H1 (cell line): ENCODE measurements around the gene FLRT1. TPM values are rescaled to one million over a fixed set of nuclear protein-coding genes. Genes with fewer than 3 reads are reported as not detected.

Experiments
- CTCF ChIA-PET: fragments of 300-600 bp; sonication (Branson Sonifier 250); formaldehyde crosslinking; loops from one replicate; lab custom pipeline; 2021; ENCODE audit not compliant: partially characterized antibody; lab: Charles Lee
- POLR2A ChIA-PET: fragments of 300-600 bp; sonication (Branson Sonifier 250); formaldehyde crosslinking; loops from one replicate; lab custom pipeline; 2021; ENCODE audit warnings: inconsistent platforms; ENCODE audit not compliant: partially characterized antibody; lab: Charles Lee
- DNase-seq, 2 experiments: peaks; one replicate each; pipeline versions ENCODE4 v3.0.0 to v3.0.0-alpha.2; 2010 to 2022; ENCODE audit warnings: low spot score in 2 of 2, low read depth in 1 of 2, mixed read lengths in 1 of 2
- FAIRE-seq: peaks from 2 replicates; lab custom pipeline; 2011; peaks lifted over from hg19 to GRCh38; lab: Jason Lieb, UNC
- H2AFZ ChIP-seq: 2 replicates; pipeline ENCODE4 v1.8.1; 2012; ENCODE audit warnings: low read length, inconsistent platforms
- H2AK5ac ChIP-seq: 2 replicates; pipeline ENCODE4 v1.6.1; 2013; ENCODE audit warnings: low read depth, low read length
- H2BK120ac ChIP-seq: replicated peaks from 2 replicates; pipeline ENCODE3; 2013; ENCODE audit warnings: low read depth, low read length, inconsistent platforms
- H2BK12ac ChIP-seq: 2 replicates; pipeline ENCODE4 v1.6.1; 2013; ENCODE audit warnings: low read depth, low read length
- H2BK15ac ChIP-seq: 2 replicates; pipeline ENCODE4 v1.6.1; 2013; ENCODE audit warnings: low read length
- H2BK20ac ChIP-seq: 2 replicates; pipeline ENCODE4 v1.6.1; 2013; ENCODE audit warnings: low read length
- H2BK5ac ChIP-seq: 2 replicates; pipeline ENCODE4 v1.6.1; 2013; ENCODE audit warnings: low read depth, low read length
- H3K14ac ChIP-seq: 2 replicates; pipeline ENCODE4 v1.6.1; 2013; ENCODE audit warnings: inconsistent platforms; ENCODE audit not compliant: insufficient read length
- H3K18ac ChIP-seq: 2 replicates; pipeline ENCODE4 v1.6.1; 2013; ENCODE audit warnings: low read length; ENCODE audit errors: extremely low read depth
- H3K23ac ChIP-seq: 2 replicates; pipeline ENCODE4 v1.6.1; 2013; ENCODE audit warnings: inconsistent platforms; ENCODE audit not compliant: insufficient read length
- H3K23me2 ChIP-seq: 2 replicates; pipeline ENCODE4 v1.6.1; 2013; ENCODE audit warnings: low read depth, low read length
- H3K27ac ChIP-seq: 2 replicates; pipeline ENCODE4 v1.6.1; 2011; ENCODE audit warnings: low read depth, low read length, inconsistent platforms
- H3K27me3 ChIP-seq, 4 experiments: replicated peaks in 1 of 4; 1 replicate in 1 of 4; 2 replicates in 3 of 4; pipeline versions ENCODE4 v1.6.1 to v1.8.1; 2011 to 2013; ENCODE audit warnings: low read length in 3 of 4, mild to moderate bottlenecking in 3 of 4, inconsistent platforms in 2 of 4, mixed read lengths in 2 of 4, moderate library complexity in 1 of 4; ENCODE audit not compliant: control insufficient read depth in 3 of 4, insufficient read depth in 3 of 4; ENCODE audit errors: extremely low read depth in 1 of 4
- H3K36me3 ChIP-seq, 4 experiments: 2 replicates each; pipeline versions ENCODE4 v1.6.1 to v1.8.1; 2011 to 2013; ENCODE audit warnings: mild to moderate bottlenecking in 4 of 4, low read length in 3 of 4, moderate library complexity in 2 of 4, control low read depth in 1 of 4, inconsistent platforms in 1 of 4; ENCODE audit not compliant: insufficient read depth in 4 of 4, control insufficient read depth in 2 of 4
- H3K4ac ChIP-seq: replicated peaks from 2 replicates; pipeline ENCODE3; 2013; ENCODE audit warnings: low read length, low read depth, mixed read lengths, inconsistent platforms; ENCODE audit not compliant: insufficient read length
- H3K4me1 ChIP-seq, 4 experiments: replicated peaks in 1 of 4; 1 replicate in 1 of 4; 2 replicates in 3 of 4; pipeline versions ENCODE4 v1.6.1 to v1.8.1; 2011 to 2013; ENCODE audit warnings: low read length in 3 of 4, inconsistent platforms in 2 of 4, mixed read lengths in 1 of 4; ENCODE audit not compliant: insufficient read depth in 4 of 4, control insufficient read depth in 3 of 4
- H3K4me2 ChIP-seq, 2 experiments: 2 replicates each; pipeline versions ENCODE4 v1.6.1 to v1.8.1; 2011 to 2013; ENCODE audit warnings: low read depth in 2 of 2, low read length in 2 of 2, control low read depth in 1 of 2, inconsistent platforms in 1 of 2, mild to moderate bottlenecking in 1 of 2; ENCODE audit not compliant: insufficient read depth in 1 of 2
- H3K4me3 ChIP-seq, 4 experiments: fragments of 200-600, 300-600 bp in 1 of 4; sonication (generic), shearing (Covaris generic), sonication (Bioruptor Twin) in 1 of 4; 2 replicates each; pipeline versions ENCODE4 v1.5.1 to v1.8.1; 2011 to 2016; ENCODE audit warnings: low read length in 4 of 4, low read depth in 3 of 4, control low read depth in 2 of 4, inconsistent platforms in 2 of 4, mild to moderate bottlenecking in 2 of 4, mixed read lengths in 1 of 4, moderate library complexity in 1 of 4; ENCODE audit not compliant: insufficient read depth in 2 of 4; ENCODE audit errors: extremely low read depth in 1 of 4
- H3K56ac ChIP-seq: replicated peaks from 2 replicates; pipeline ENCODE3; 2013; ENCODE audit warnings: low read depth, mild to moderate bottlenecking, mixed read lengths, low read length, inconsistent platforms; ENCODE audit not compliant: insufficient read length
- H3K79me1 ChIP-seq: 2 replicates; pipeline ENCODE4 v1.6.1; 2013; ENCODE audit warnings: low read depth, low read length, control low read depth
- H3K79me2 ChIP-seq, 2 experiments: 2 replicates each; pipeline versions ENCODE4 v1.6.1 to v1.8.1; 2012 to 2013; ENCODE audit warnings: low read length in 2 of 2, mild to moderate bottlenecking in 2 of 2, inconsistent platforms in 1 of 2; ENCODE audit not compliant: insufficient read depth in 2 of 2, control insufficient read depth in 1 of 2
- H3K9ac ChIP-seq, 4 experiments: replicated peaks in 1 of 4; 1 replicate in 1 of 4; 2 replicates in 3 of 4; pipeline versions ENCODE4 v1.6.1 to v1.8.1; 2011 to 2013; ENCODE audit warnings: low read depth in 3 of 4, low read length in 3 of 4, control low read depth in 2 of 4, mild to moderate bottlenecking in 2 of 4, moderate library complexity in 2 of 4, inconsistent platforms in 1 of 4; ENCODE audit errors: extremely low read depth in 1 of 4
- H3K9me3 ChIP-seq, 2 experiments: 2 replicates each; pipeline versions ENCODE4 v1.6.1 to v1.8.1; 2012 to 2013; ENCODE audit warnings: mild to moderate bottlenecking in 2 of 2, moderate library complexity in 2 of 2, control low read depth in 1 of 2, inconsistent platforms in 1 of 2, low read depth in 1 of 2, low read length in 1 of 2, mixed read lengths in 1 of 2; ENCODE audit not compliant: insufficient read depth in 2 of 2
- H4K20me1 ChIP-seq, 2 experiments: replicated peaks in 1 of 2; 2 replicates each; pipeline versions ENCODE3 to v1.8.1; 2011 to 2013; ENCODE audit warnings: inconsistent platforms in 2 of 2, low read length in 2 of 2, mild to moderate bottlenecking in 1 of 2; ENCODE audit not compliant: insufficient read depth in 2 of 2, control insufficient read depth in 1 of 2
- H4K5ac ChIP-seq: 2 replicates; pipeline ENCODE4 v1.6.1; 2013; ENCODE audit warnings: low read length, low read depth, mixed read lengths, inconsistent platforms; ENCODE audit not compliant: insufficient read length
- H4K8ac ChIP-seq: 2 replicates; pipeline ENCODE4 v1.8.0; 2013; ENCODE audit warnings: mild to moderate bottlenecking, moderate library complexity, low read length, inconsistent platforms; ENCODE audit not compliant: insufficient read depth; ENCODE audit errors: extremely low read depth
- H4K91ac ChIP-seq: replicated peaks from 2 replicates; pipeline ENCODE3; 2013; ENCODE audit warnings: low read length, mixed read lengths, inconsistent platforms; ENCODE audit not compliant: insufficient read length
- GTF2F1 ChIP-seq: IDR thresholded peaks from 2 replicates; pipeline ENCODE4 v1.6.1; 2012; ENCODE audit warnings: low read depth, low read length, improper control_type of control experiment, borderline replicate concordance
- POLR2A ChIP-seq, 2 experiments: IDR thresholded peaks; 1 replicate in 1 of 2; 2 replicates in 1 of 2; pipeline ENCODE4 v1.6.1; 2011; ENCODE audit warnings: low read depth in 2 of 2, low read length in 2 of 2, mild to moderate bottlenecking in 2 of 2; ENCODE audit errors: control extremely low read depth in 1 of 2
- SP2 ChIP-seq: IDR thresholded peaks from 2 replicates; pipeline ENCODE4 v1.6.1; 2012; ENCODE audit warnings: mild to moderate bottlenecking, low read length, inconsistent platforms
- WGBS, 2 experiments: shearing (Covaris generic) in 1 of 2; methylation state at CpG; one replicate each; pipeline versions ENCODE4 v1.1.6 to v1.1.7; 2013 to 2015; ENCODE audit warnings: low lambda C conversion rate in 2 of 2, mixed read lengths in 2 of 2, inconsistent platforms in 1 of 2, low coverage in 1 of 2, missing lambda C conversion rate in 1 of 2; ENCODE audit not compliant: insufficient replicate concordance in 2 of 2, insufficient coverage in 1 of 2, insufficient read length in 1 of 2; ENCODE audit errors: extremely low coverage in 1 of 2, missing lambda C conversion rate in 1 of 2; 5-methylcytosine and 5-hydroxymethylcytosine counted together
- polyA plus RNA-seq, 7 experiments: library from polyadenylated mRNA; depleted of rRNA in 3 of 7; stranded (reverse) in 5 of 7; unstranded in 2 of 7; fragments of >200 nt in 5 of 7; fragments of 200-250 nt in 2 of 7; gene quantifications; 1 replicate in 5 of 7; 2 replicates in 1 of 7; 4 replicates in 1 of 7; pipeline versions ENCODE4 v1.2.1 to v1.2.3, GENCODE V29; 2011 to 2013; ENCODE audit warnings: missing spikeins in 2 of 7, mixed read lengths in 2 of 7
- total RNA-seq: library from RNA; stranded (reverse); fragmentation: NEBNext Ultra II Directional; extraction: Animal tissue kit (Norgen Biotek cat#: 25700); gene quantifications from 2 replicates; pipeline ENCODE4 v1.2.1, GENCODE V29; 2021

FLRT1 gene
- total and polyA plus RNA-seq, 2 of the 8 experiments (the other 6 are each of a cell fraction or from before 2014, with no cell fraction given) = 0.14 to 0.28 TPM

- Histone ChIP-seq H2BK20ac (no peak overlapping the region), H4K20me1 (peaks cover 5 to 20% of the 10 kb centered on the region in 2 experiments), H2BK15ac (no peak overlapping the region), H3K4me2 (peak overlapping the region; percentile 72 to 82), H3K23me2 (peaks cover 10% of the 10 kb centered on the region; the same call in 1 of the 2 replicates), H4K5ac (peak overlapping the region; percentile 34), H3K27ac (peak overlapping the region; percentile 96; the same call in 1 of the 2 replicates), H3K18ac (peak overlapping the region; percentile 99; the same call in 1 of the 2 replicates), H2BK12ac (no peak overlapping the region), H2BK5ac (peak overlapping the region; percentile 44; the same call in 1 of the 2 replicates), H3K4me3 (peak overlapping the region; percentile 63 to 86 (median 70)), H3K14ac (no peak overlapping the region), H2AFZ (no peak overlapping the region), H3K36me3 (peaks cover 5 to 18% (median 14%) of the 10 kb centered on the region in 4 experiments; a peak in 6 of 8 replicates), H3K79me2 (peaks cover 5 to 31% of the 10 kb centered on the region in 2 experiments), H3K27me3 (no peaks in the 10 kb centered on the region), H3K56ac (no peak overlapping the region), H2BK120ac (no peak overlapping the region), H2AK5ac (no peak overlapping the region), H3K79me1 (peaks cover 21% of the 10 kb centered on the region), H4K8ac (peak overlapping the region; percentile 100; the same call in 1 of the 2 replicates), H3K4ac (peak overlapping the region; percentile 4), H3K23ac (no peak overlapping the region), H3K4me1 (peaks cover 0 to 16% (median 9%) of the 10 kb centered on the region in 4 experiments; a peak in 6 of 7 replicates), H4K91ac (no peak overlapping the region), H3K9ac (peak overlapping the region; percentile 13 to 97 (median 85)), H3K9me3 (no peaks in the 10 kb centered on the region)
- CTCF ChIA-PET = interaction anchor here (0.9 to 4.6 kb wide), 4 partner anchors 8 to 162 kb away, joined by 3 to 37 read pairs (median 6); no protein-coding TSS in a partner anchor
- POLR2A ChIA-PET = interaction anchor here (0.7 to 5.0 kb wide), 11 partner anchors 9 to 305 kb away, joined by 3 to 46 read pairs (median 5); partner anchors contain the start of genes COX8A and STIP1
- FAIRE-seq (no peak), DNase-seq (no peak)
- no peak for TF ChIP-seq SP2
- no peak; a peak in 1 of 3 replicates for TF ChIP-seq POLR2A (IDR thresholded peaks at IDR 0.05; ENCODE audit: control extremely low read depth in 1 of 2, low read depth in 2 of 2, low read length in 2 of 2)
- TF ChIP-seq GTF2F1 = no peak
- WGBS, 2 experiments = 38% methylated on average over 25 of the region's 25 CpGs; no CpG with 5 or more reads in 1 of the 2 experiments
These were observed 48.7 kb upstream of the FLRT1 start for GRCh38 chr11:63986932-63987513.
